ENCODE data around the gene RGS8.

Gene RGS8

DNA sequence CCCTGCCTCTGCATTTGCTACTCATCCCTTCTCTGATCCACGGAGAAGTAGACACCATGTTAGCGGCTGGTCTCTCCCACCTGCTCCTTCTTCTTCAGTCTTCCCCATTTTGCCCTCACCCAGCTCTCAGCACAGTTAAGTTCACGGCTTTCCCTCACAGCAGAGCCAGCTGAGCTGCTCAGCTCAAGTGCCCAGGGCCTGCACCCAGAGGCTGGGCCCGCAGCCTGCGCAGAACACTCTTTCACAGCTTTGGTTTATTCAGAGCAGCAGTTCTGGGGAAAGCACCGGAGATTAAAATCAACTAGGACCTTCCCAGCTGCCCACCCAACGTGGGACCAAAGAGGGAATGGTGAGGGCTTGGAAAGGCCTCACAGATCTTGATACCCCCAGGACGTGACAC, 41.9 kb downstream of the RGS8 start:
- H3K4me3 ChIP-seq (ENCODE audit: low read depth, low read length) = no peak overlapping the region

DNA sequence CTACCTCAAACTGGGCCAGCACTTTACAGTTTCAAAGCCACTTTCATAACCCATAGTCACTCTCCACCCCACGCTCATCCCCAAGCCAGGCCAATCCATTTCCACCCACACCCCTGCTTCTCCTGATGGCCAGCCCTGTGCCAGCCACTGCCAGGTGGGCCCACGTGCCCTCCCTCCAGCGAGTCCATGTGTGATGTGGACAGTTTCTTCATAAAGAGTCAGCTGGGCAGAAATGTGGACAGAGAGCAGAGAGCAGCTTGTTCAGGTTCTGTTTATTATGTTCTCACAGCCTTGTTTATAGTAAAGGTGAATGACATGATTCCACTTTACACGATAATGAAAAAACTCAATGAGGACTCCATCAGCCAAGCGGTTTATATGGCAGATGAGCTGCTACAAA, 42.8 kb downstream of the RGS8 start:
- H3K4me3 ChIP-seq (ENCODE audit: low read depth, low read length) = no peak overlapping the region

DNA sequence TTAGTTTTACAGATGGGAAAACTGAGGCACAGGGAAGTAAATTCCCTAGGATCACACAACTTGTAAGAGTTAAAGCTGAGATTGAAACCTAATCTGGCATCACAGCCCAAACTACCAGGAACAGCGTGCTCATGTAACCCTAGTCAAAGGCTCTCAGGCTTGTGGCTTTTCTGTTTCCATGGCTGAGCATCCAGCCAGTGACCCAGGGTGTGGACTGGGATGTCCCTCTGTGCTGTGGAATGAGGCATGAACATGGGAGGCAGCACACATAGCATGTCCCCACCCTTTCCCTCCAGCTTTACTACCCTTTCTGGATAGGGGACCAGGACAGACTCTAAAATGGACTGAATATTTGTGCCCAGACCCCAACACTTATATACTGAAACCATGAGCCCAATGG, 45.1 kb downstream of the RGS8 start:
- H3K4me3 ChIP-seq (ENCODE audit: low read depth, low read length) = no peak overlapping the region

DNA sequence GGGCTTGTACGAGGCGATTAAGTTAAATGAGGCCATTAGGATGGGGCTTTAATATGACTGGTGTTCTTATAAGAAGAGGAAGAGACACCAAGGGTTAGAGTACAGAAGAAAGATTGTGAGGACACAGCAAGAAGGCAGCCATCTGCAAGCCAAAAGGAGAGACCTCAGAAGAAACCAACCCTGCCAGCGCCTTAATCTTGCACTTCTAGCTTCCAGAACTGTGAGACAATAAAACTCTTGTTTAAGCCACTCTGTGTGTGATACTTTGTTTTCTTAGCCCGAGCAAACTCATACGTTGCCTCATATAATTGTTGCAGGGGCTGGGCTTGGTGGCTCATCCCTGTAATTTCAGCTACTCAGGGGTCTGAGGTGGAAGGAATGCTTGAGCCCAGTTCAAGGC, 46.6 kb downstream of the RGS8 start:
- H3K4me3 ChIP-seq (ENCODE audit: low read depth, low read length) = no peak overlapping the region

DNA sequence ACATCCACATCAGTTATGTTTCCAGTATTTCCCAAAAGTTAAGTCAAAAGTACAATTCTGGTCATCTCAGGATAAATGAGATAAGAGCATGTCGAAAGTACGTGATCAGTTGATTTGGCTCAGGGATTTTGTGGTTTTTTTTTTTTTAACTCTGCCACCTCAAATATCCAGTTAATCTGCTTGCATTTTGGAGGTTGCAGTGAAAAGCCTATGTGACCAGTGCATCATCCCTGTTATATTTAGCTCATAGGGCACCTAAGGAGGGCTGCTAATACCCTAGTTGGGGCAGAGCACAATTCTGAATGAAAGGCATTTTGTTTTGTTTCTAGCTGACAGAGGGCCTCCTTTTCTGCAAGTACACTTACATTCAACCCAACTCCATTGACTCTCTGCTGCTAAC, 48.5 kb downstream of the RGS8 start:
- no peak overlapping the region for H3K4me3 ChIP-seq (ENCODE audit: low read depth, low read length)
